Suprapubic skin (tissue), 4 donors: ENCODE measurements around the gene MTMR3.

Experiments used
- EP300 ChIP-seq: sonication (generic); formaldehyde crosslinking; IDR thresholded peaks from one replicate; pipeline ENCODE4 v1.6.1; 2017; ENCODE audit warnings: antibody characterized with exemption
- POLR2A ChIP-seq, 2 donors: fragments of 450-650 bp; IDR thresholded peaks; one replicate each; pipeline ENCODE4 v1.6.1; 2017; ENCODE audit warnings: antibody characterized with exemption in 2 of 2, mild to moderate bottlenecking in 2 of 2, moderate library complexity in 2 of 2
- POLR2AphosphoS5 ChIP-seq, 3 donors: sonication (generic); formaldehyde crosslinking; IDR thresholded peaks; one replicate each; pipeline ENCODE4 v1.6.1; 2017; ENCODE audit warnings: antibody characterized with exemption in 3 of 3
- TF ChIP-seq, protein P1 (sequence below), 2 donors: fragments of 200-600 bp in 1 of 2; fragments of 450-650 bp in 1 of 2; sonication (generic) in 1 of 2; IDR thresholded peaks; one replicate each; pipeline ENCODE4 v1.5.1; 2016 to 2019; ENCODE audit warnings: antibody characterized with exemption in 2 of 2, mild to moderate bottlenecking in 1 of 2, moderate library complexity in 1 of 2

- TF ChIP-seq, protein P1, sequence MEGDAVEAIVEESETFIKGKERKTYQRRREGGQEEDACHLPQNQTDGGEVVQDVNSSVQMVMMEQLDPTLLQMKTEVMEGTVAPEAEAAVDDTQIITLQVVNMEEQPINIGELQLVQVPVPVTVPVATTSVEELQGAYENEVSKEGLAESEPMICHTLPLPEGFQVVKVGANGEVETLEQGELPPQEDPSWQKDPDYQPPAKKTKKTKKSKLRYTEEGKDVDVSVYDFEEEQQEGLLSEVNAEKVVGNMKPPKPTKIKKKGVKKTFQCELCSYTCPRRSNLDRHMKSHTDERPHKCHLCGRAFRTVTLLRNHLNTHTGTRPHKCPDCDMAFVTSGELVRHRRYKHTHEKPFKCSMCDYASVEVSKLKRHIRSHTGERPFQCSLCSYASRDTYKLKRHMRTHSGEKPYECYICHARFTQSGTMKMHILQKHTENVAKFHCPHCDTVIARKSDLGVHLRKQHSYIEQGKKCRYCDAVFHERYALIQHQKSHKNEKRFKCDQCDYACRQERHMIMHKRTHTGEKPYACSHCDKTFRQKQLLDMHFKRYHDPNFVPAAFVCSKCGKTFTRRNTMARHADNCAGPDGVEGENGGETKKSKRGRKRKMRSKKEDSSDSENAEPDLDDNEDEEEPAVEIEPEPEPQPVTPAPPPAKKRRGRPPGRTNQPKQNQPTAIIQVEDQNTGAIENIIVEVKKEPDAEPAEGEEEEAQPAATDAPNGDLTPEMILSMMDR (IDR thresholded peaks at IDR 0.05), result no peak
- no peak for TF ChIP-seq POLR2A (IDR thresholded peaks at IDR 0.05)
- no peak for TF ChIP-seq POLR2AphosphoS5 (IDR thresholded peaks at IDR 0.05)
- no peak for TF ChIP-seq EP300
Observed at GRCh38 chr22:30024231-30024630, 141.3 kb downstream of the MTMR3 start.
